DOHH2 (cell line): ENCODE data around the gene WDR6.

Experiments
- H3F3A ChIP-seq: fragments of 200-600 bp; sonication (generic), shearing (Covaris generic); 2 replicates; pipeline ENCODE4 v1.6.0; 2016; ENCODE audit warnings: antibody characterized with exemption, mild to moderate bottlenecking; ENCODE audit not compliant: control insufficient read depth, insufficient read depth
- H3K27ac ChIP-seq: fragments of 200-600 bp; sonication (generic); 2 replicates; pipeline ENCODE4 v1.5.1; 2014; ENCODE audit warnings: low read depth, mild to moderate bottlenecking, low read length, moderate library complexity
- H3K27me3 ChIP-seq: fragments of 200-600 bp; sonication (generic); 2 replicates; pipeline ENCODE4 v1.6.1; 2014; ENCODE audit warnings: mild to moderate bottlenecking, low read length, mixed read lengths; ENCODE audit not compliant: control insufficient read depth
- H3K36me3 ChIP-seq: fragments of 200-600 bp; sonication (generic); 2 replicates; pipeline ENCODE4 v1.6.1; 2014; ENCODE audit warnings: mild to moderate bottlenecking, low read length, moderate library complexity, mixed read lengths; ENCODE audit not compliant: control insufficient read depth
- H3K4me1 ChIP-seq: fragments of 200-600 bp; sonication (generic); 2 replicates; pipeline ENCODE4 v1.6.1; 2014; ENCODE audit warnings: mild to moderate bottlenecking, low read length, mixed read lengths; ENCODE audit not compliant: control insufficient read depth
- H3K4me2 ChIP-seq: fragments of 200-600 bp; sonication (generic); 2 replicates; pipeline ENCODE4 v1.6.0; 2014; ENCODE audit warnings: mild to moderate bottlenecking, low read length, moderate library complexity
- H3K4me3 ChIP-seq: fragments of 200-600 bp; sonication (generic); 2 replicates; pipeline ENCODE4 v1.5.1; 2014; ENCODE audit warnings: mild to moderate bottlenecking, low read length, mixed read lengths
- H3K79me2 ChIP-seq: fragments of 200-600 bp; sonication (generic); 2 replicates; pipeline ENCODE4 v1.6.1; 2014; ENCODE audit warnings: mild to moderate bottlenecking, low read length, mixed read lengths; ENCODE audit not compliant: control insufficient read depth
- H3K9me2 ChIP-seq: fragments of 200-600 bp; sonication (generic); replicated peaks from 2 replicates; pipeline ENCODE4 v1.6.1; 2014; ENCODE audit warnings: mild to moderate bottlenecking, low read length, mixed read lengths; ENCODE audit not compliant: control insufficient read depth
- H3K9me3 ChIP-seq: fragments of 200-600 bp; sonication (generic); 2 replicates; pipeline ENCODE4 v1.6.1; 2014; ENCODE audit warnings: antibody characterized with exemption, low read length, mixed read lengths; ENCODE audit not compliant: control insufficient read depth, insufficient read depth
- H4K20me1 ChIP-seq: fragments of 200-600 bp; sonication (generic); 2 replicates; pipeline ENCODE4 v1.6.0; 2014; ENCODE audit warnings: low read depth, mild to moderate bottlenecking, antibody characterized with exemption, low read length, moderate library complexity; ENCODE audit not compliant: control insufficient read depth, insufficient read depth
- EZH2phosphoT487 ChIP-seq: fragments of 200-600 bp; sonication (generic); IDR thresholded peaks from 2 replicates; pipeline ENCODE4 v1.6.1; 2017; ENCODE audit warnings: borderline replicate concordance, mild to moderate bottlenecking, antibody characterized with exemption, low read length, moderate library complexity, mixed read lengths
- TF ChIP-seq, protein P1 (sequence below): fragments of 200-600 bp; sonication (generic); IDR thresholded peaks from one replicate; pipeline ENCODE4 v1.5.1; 2014; ENCODE audit warnings: antibody characterized with exemption, mild to moderate bottlenecking, low read depth, low read length; ENCODE audit not compliant: poor library complexity, severe bottlenecking

WDR6 gene, protein sequence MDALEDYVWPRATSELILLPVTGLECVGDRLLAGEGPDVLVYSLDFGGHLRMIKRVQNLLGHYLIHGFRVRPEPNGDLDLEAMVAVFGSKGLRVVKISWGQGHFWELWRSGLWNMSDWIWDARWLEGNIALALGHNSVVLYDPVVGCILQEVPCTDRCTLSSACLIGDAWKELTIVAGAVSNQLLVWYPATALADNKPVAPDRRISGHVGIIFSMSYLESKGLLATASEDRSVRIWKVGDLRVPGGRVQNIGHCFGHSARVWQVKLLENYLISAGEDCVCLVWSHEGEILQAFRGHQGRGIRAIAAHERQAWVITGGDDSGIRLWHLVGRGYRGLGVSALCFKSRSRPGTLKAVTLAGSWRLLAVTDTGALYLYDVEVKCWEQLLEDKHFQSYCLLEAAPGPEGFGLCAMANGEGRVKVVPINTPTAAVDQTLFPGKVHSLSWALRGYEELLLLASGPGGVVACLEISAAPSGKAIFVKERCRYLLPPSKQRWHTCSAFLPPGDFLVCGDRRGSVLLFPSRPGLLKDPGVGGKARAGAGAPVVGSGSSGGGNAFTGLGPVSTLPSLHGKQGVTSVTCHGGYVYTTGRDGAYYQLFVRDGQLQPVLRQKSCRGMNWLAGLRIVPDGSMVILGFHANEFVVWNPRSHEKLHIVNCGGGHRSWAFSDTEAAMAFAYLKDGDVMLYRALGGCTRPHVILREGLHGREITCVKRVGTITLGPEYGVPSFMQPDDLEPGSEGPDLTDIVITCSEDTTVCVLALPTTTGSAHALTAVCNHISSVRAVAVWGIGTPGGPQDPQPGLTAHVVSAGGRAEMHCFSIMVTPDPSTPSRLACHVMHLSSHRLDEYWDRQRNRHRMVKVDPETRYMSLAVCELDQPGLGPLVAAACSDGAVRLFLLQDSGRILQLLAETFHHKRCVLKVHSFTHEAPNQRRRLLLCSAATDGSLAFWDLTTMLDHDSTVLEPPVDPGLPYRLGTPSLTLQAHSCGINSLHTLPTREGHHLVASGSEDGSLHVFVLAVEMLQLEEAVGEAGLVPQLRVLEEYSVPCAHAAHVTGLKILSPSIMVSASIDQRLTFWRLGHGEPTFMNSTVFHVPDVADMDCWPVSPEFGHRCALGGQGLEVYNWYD

DNA sequence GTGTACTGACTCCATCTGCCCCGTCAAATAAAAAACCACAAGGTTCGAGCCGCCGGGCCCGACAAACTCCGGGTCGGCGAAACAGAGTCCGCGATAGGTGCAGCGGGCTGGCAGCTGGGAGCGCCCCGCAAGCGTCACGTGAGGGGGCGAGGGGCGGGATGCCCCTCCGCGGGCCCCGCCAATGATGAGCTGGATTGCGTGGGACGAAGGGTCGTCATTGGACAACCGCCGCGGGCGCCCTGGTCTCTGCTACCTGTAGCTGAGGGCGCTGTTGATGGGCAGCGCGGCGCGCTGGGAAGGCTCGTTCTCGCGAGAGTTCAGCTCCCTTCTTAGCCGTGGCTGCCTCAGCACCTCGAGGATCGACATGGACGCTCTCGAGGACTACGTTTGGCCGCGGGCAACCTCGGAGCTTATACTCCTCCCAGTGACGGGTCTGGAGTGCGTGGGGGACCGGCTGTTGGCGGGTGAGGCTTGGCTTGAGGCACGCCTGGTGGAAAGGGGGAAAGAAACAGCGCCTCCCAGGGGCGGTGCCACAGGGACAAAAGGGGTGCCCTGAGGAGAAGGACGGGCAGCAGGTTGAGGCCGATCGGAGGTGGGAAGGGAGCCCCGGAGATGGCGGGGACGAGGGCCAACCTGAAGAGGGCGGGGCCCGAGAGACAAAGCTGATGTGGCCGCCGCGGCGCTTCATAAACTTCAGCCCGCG lies at the start of gene WDR6:
WDR6 (plus strand) TSS at position 324 of the 703 bp plus-strand sequence; CDS start at position 365, 41 bp downstream.
- Histone ChIP-seq H3K36me3 (peaks cover 20% of the 10 kb centered on the region), H4K20me1 (peaks cover 6% of the 10 kb centered on the region), H3K9me3 (no peaks in the 10 kb centered on the region), H3K27ac (peak within 1 kb of the TSS; percentile 74), H3K4me1 (peaks cover 18% of the 10 kb centered on the region), H3F3A (no peaks in the 10 kb centered on the region), H3K79me2 (peaks cover 46% of the 10 kb centered on the region), H3K4me2 (peak within 1 kb of the TSS; percentile 87), H3K9me2 (no peaks in the 10 kb centered on the region), H3K27me3 (no peaks in the 10 kb centered on the region), H3K4me3 (peak within 1 kb of the TSS; percentile 90)
- no peak for TF ChIP-seq EZH2phosphoT487
- TF ChIP-seq, protein P1, sequence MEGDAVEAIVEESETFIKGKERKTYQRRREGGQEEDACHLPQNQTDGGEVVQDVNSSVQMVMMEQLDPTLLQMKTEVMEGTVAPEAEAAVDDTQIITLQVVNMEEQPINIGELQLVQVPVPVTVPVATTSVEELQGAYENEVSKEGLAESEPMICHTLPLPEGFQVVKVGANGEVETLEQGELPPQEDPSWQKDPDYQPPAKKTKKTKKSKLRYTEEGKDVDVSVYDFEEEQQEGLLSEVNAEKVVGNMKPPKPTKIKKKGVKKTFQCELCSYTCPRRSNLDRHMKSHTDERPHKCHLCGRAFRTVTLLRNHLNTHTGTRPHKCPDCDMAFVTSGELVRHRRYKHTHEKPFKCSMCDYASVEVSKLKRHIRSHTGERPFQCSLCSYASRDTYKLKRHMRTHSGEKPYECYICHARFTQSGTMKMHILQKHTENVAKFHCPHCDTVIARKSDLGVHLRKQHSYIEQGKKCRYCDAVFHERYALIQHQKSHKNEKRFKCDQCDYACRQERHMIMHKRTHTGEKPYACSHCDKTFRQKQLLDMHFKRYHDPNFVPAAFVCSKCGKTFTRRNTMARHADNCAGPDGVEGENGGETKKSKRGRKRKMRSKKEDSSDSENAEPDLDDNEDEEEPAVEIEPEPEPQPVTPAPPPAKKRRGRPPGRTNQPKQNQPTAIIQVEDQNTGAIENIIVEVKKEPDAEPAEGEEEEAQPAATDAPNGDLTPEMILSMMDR = peak; percentile 78

DNA sequence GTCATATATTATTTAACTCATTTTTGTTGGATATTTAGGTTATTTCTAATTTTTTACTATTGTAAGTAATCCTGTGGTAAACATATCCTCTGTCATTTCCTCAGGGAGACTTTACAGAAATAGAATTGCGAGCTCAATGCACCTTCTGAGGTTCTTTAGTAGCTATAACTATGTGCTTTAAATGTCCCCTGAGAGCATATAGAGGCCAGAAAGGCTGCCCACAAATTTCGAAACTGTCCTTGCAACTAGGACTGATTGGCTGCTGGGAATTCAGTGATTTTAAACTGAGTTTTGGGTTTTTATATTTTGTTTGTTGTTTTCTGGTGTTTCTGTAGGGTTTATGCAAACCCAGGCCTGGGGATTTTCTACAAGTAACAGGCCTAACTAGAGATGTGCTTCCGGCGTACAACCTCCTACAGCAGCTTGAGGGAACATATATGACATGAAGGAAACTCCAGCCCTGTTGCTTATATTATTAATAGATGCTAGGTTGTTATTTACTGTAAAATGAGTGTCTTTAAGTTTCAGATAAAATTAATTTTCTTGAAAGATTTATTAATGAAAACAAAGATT lies 46.3 kb upstream of the WDR6 start:
- no peak overlapping the region for H3K27ac ChIP-seq
- no peaks in the 10 kb centered on the region for H3K27me3 ChIP-seq
- peaks cover 57% of the 10 kb centered on the region for H3K36me3 ChIP-seq
- no peaks in the 10 kb centered on the region for H4K20me1 ChIP-seq
- H3K79me2 ChIP-seq = peaks cover 22% of the 10 kb centered on the region
- H3K4me1 ChIP-seq = no peaks in the 10 kb centered on the region
- TF ChIP-seq, protein P1 = no peak
- TF ChIP-seq EZH2phosphoT487 = no peak
- H3F3A ChIP-seq = peaks cover 3% of the 10 kb centered on the region; the same call in 1 of the 2 replicates
- H3K4me3 ChIP-seq = no peak overlapping the region
- no peaks in the 10 kb centered on the region for H3K9me2 ChIP-seq
- no peak overlapping the region for H3K4me2 ChIP-seq
- no peaks in the 10 kb centered on the region for H3K9me3 ChIP-seq

GRCh38 chr3:48962340-48962739 lies 44.9 kb upstream of the WDR6 start:
- Histone ChIP-seq H3K9me2 (no peaks in the 10 kb centered on the region), H3K9me3 (no peaks in the 10 kb centered on the region), H3K27me3 (no peaks in the 10 kb centered on the region), H3K79me2 (peaks cover 13% of the 10 kb centered on the region), H3K4me3 (no peak overlapping the region), H3K27ac (no peak overlapping the region), H4K20me1 (no peaks in the 10 kb centered on the region), H3K36me3 (peaks cover 65% of the 10 kb centered on the region), H3K4me2 (no peak overlapping the region), H3K4me1 (no peaks in the 10 kb centered on the region), H3F3A (peaks cover 3% of the 10 kb centered on the region; the same call in 1 of the 2 replicates)
- TF ChIP-seq, protein P1 = no peak
- no peak for TF ChIP-seq EZH2phosphoT487
